Measurements from ENCODE around the gene RND2. TPM values are rescaled to one million over a fixed set of nuclear protein-coding genes. Genes with fewer than 3 reads are reported as not detected.

RND2 gene
- total and polyA plus RNA-seq, 2 of the 13 experiments (the other 11 are each of a cell fraction or from before 2014, with no cell fraction given): 0.05 to 0.11 TPM

GRCh38 chr17:43033948-43034881, 9.2 kb downstream of the RND2 start:
- TF ChIP-seq ZBTB33 (CRISPR knock-in tag; IDR thresholded peaks at IDR 0.05): peak; percentile 88
- no peak for TF ChIP-seq STAT5B (CRISPR knock-in tag; IDR thresholded peaks at IDR 0.05)
- TF ChIP-seq CREB3 (CRISPR knock-in tag; IDR thresholded peaks at IDR 0.05): no peak
- no peak for TF ChIP-seq ZNF562 (CRISPR knock-in tag; IDR thresholded peaks at IDR 0.05; ENCODE audit: borderline replicate concordance)
- TF ChIP-seq IRX3 (CRISPR knock-in tag; IDR thresholded peaks at IDR 0.05; ENCODE audit: borderline replicate concordance, low read depth): no peak
- no peak for TF ChIP-seq ZNF737 (CRISPR knock-in tag; IDR thresholded peaks at IDR 0.05; ENCODE audit: borderline replicate concordance)
- no peak for TF ChIP-seq E2F1 (CRISPR knock-in tag; IDR thresholded peaks at IDR 0.05)
- peaks cover 44% of the 10 kb centered on the region for H3K4me1 ChIP-seq (ENCODE audit: insufficient read depth, low read length)
- intact Hi-C loops (cut with micrococcal nuclease; ENCODE audit: unreplicated experiment) (no loop called here), in situ Hi-C loops (cut with HindIII; ENCODE audit: extremely low pct_ligation_motif_present, low pct_unique_long_range_greater_than_20kb) (no loop called here)
- ChIA-PET POLR2A (interaction anchor here (2.3 kb wide), 1 partner anchor 36 kb away, joined by 6 read pairs; the partner anchor contains the start of gene RPL27), CTCF (ENCODE audit: low intra/inter-chr PET ratio, low total read pairs) (no interaction called here)
- no peaks in the 10 kb centered on the region for H3K36me3 ChIP-seq (replicated peaks in 1 of 2; ENCODE audit: control insufficient read depth in 1 of 2, insufficient read depth in 2 of 2, low read length in 2 of 2)
- H3K4me3 ChIP-seq (replicated peaks in 1 of 3; ENCODE audit: insufficient read depth in 1 of 3, low read depth in 2 of 3, low read length in 3 of 3): no peak overlapping the region
- no peaks in the 10 kb centered on the region for H3K9me3 ChIP-seq (ENCODE audit: low read length)
- H4K20me1 ChIP-seq (ENCODE audit: insufficient read depth, low read length): no peaks in the 10 kb centered on the region
- H3K4me2 ChIP-seq (ENCODE audit: low read depth, low read length): no peak overlapping the region
- no peaks in the 10 kb centered on the region for H3K27me3 ChIP-seq (ENCODE audit: control insufficient read depth in 1 of 2, insufficient read depth in 2 of 2, low read length in 2 of 2)
- ATAC-seq: no peak
- H3K27ac ChIP-seq (ENCODE audit: extremely low read length, insufficient read depth, low read length): no peak overlapping the region
- no peak overlapping the region for H3K9ac ChIP-seq (ENCODE audit: insufficient read depth, low read depth, low read length)
- no peak for DNase-seq (ENCODE audit: low spot score)
- WGBS (ENCODE audit: low lambda C conversion rate): 66% methylated on average over 12 of the region's 12 CpGs
- FAIRE-seq: no peak
- H3K79me2 ChIP-seq (ENCODE audit: insufficient read depth, low read length): no peaks in the 10 kb centered on the region
- no TSS peak for BruUV-seq (replicated peaks)
- H2AFZ ChIP-seq (ENCODE audit: low read length): no peak overlapping the region

Data from HepG2 (cell line).